ENCODE results near the gene STX2.

Gene STX2

GRCh38 chr12:130826151-130826801, 12.8 kb downstream of the STX2 start:
- Histone ChIP-seq H3K4me2 (ENCODE audit: low read length) (peak overlapping the region; percentile 7), H3K36me3 (ENCODE audit: insufficient read depth, low read length) (peaks cover 31% of the 10 kb centered on the region), H3K4me3 (ENCODE audit: low read length) (peak overlapping the region; percentile 31), H3K9ac (ENCODE audit: low read depth, low read length) (peak overlapping the region; percentile 54), H3K9me3 (replicated peaks; ENCODE audit: low read length) (no peaks in the 10 kb centered on the region), H3K27me3 (ENCODE audit: control insufficient read depth, insufficient read depth, low read length) (no peaks in the 10 kb centered on the region), H3K4me1 (ENCODE audit: control insufficient read depth, insufficient read depth, low read length) (peaks cover 31% of the 10 kb centered on the region)

GRCh38 chr12:130825771-130826150, 13.3 kb downstream of the STX2 start:
- H3K4me1 ChIP-seq (ENCODE audit: control insufficient read depth, insufficient read depth, low read length): peaks cover 31% of the 10 kb centered on the region
- H3K9me3 ChIP-seq (replicated peaks; ENCODE audit: low read length): no peaks in the 10 kb centered on the region
- peak overlapping the region; percentile 54 for H3K9ac ChIP-seq (ENCODE audit: low read depth, low read length)
- H3K27me3 ChIP-seq (ENCODE audit: control insufficient read depth, insufficient read depth, low read length): no peaks in the 10 kb centered on the region
- peak overlapping the region; percentile 31 for H3K4me3 ChIP-seq (ENCODE audit: low read length)
- H3K36me3 ChIP-seq (ENCODE audit: insufficient read depth, low read length): peaks cover 35% of the 10 kb centered on the region
- peak overlapping the region; percentile 7 for H3K4me2 ChIP-seq (ENCODE audit: low read length)

GRCh38 chr12:130819681-130820080, 19.4 kb downstream of the STX2 start:
- Histone ChIP-seq H3K4me1 (ENCODE audit: control insufficient read depth, insufficient read depth, low read length) (no peaks in the 10 kb centered on the region), H3K4me2 (ENCODE audit: low read length) (no peak overlapping the region), H3K9ac (ENCODE audit: low read depth, low read length) (no peak overlapping the region), H3K4me3 (ENCODE audit: low read length) (no peak overlapping the region), H3K9me3 (replicated peaks; ENCODE audit: low read length) (no peaks in the 10 kb centered on the region), H3K36me3 (ENCODE audit: insufficient read depth, low read length) (peaks cover 48% of the 10 kb centered on the region), H3K27me3 (ENCODE audit: control insufficient read depth, insufficient read depth, low read length) (no peaks in the 10 kb centered on the region)

- H3K4me1 ChIP-seq (ENCODE audit: control insufficient read depth, insufficient read depth, low read length): no peaks in the 10 kb centered on the region
- H3K4me3 ChIP-seq (ENCODE audit: low read length): no peak overlapping the region
- no peaks in the 10 kb centered on the region for H3K27me3 ChIP-seq (ENCODE audit: control insufficient read depth, insufficient read depth, low read length)
- peaks cover 48% of the 10 kb centered on the region for H3K36me3 ChIP-seq (ENCODE audit: insufficient read depth, low read length)
- H3K9me3 ChIP-seq (replicated peaks; ENCODE audit: low read length): no peaks in the 10 kb centered on the region
- no peak overlapping the region for H3K9ac ChIP-seq (ENCODE audit: low read depth, low read length)
- no peak overlapping the region for H3K4me2 ChIP-seq (ENCODE audit: low read length)
Measured at GRCh38 chr12:130818635-130819576, 20.1 kb downstream of the STX2 start.

- no peak overlapping the region for H3K4me2 ChIP-seq (ENCODE audit: low read length)
- no peaks in the 10 kb centered on the region for H3K27me3 ChIP-seq (ENCODE audit: control insufficient read depth, insufficient read depth, low read length)
- H3K4me3 ChIP-seq (ENCODE audit: low read length): no peak overlapping the region
- H3K4me1 ChIP-seq (ENCODE audit: control insufficient read depth, insufficient read depth, low read length): no peaks in the 10 kb centered on the region
- no peaks in the 10 kb centered on the region for H3K9me3 ChIP-seq (replicated peaks; ENCODE audit: low read length)
- H3K36me3 ChIP-seq (ENCODE audit: insufficient read depth, low read length): peaks cover 48% of the 10 kb centered on the region
- H3K9ac ChIP-seq (ENCODE audit: low read depth, low read length): no peak overlapping the region
Measured at GRCh38 chr12:130818272-130818634, 20.8 kb downstream of the STX2 start.

GRCh38 chr12:130817804-130818203, 21.2 kb downstream of the STX2 start:
- H3K36me3 ChIP-seq (ENCODE audit: insufficient read depth, low read length): peaks cover 47% of the 10 kb centered on the region
- no peak overlapping the region for H3K4me3 ChIP-seq (ENCODE audit: low read length)
- H3K27me3 ChIP-seq (ENCODE audit: control insufficient read depth, insufficient read depth, low read length): no peaks in the 10 kb centered on the region
- no peak overlapping the region for H3K9ac ChIP-seq (ENCODE audit: low read depth, low read length)
- H3K9me3 ChIP-seq (replicated peaks; ENCODE audit: low read length): no peaks in the 10 kb centered on the region
- no peak overlapping the region for H3K4me2 ChIP-seq (ENCODE audit: low read length)
- H3K4me1 ChIP-seq (ENCODE audit: control insufficient read depth, insufficient read depth, low read length): no peaks in the 10 kb centered on the region

GRCh38 chr12:130816097-130816496, 23.0 kb downstream of the STX2 start:
- H3K9me3 ChIP-seq (replicated peaks; ENCODE audit: low read length): no peaks in the 10 kb centered on the region
- no peak overlapping the region for H3K9ac ChIP-seq (ENCODE audit: low read depth, low read length)
- H3K4me2 ChIP-seq (ENCODE audit: low read length): no peak overlapping the region
- H3K36me3 ChIP-seq (ENCODE audit: insufficient read depth, low read length): peaks cover 45% of the 10 kb centered on the region
- H3K27me3 ChIP-seq (ENCODE audit: control insufficient read depth, insufficient read depth, low read length): no peaks in the 10 kb centered on the region
- no peaks in the 10 kb centered on the region for H3K4me1 ChIP-seq (ENCODE audit: control insufficient read depth, insufficient read depth, low read length)
- H3K4me3 ChIP-seq (ENCODE audit: low read length): no peak overlapping the region

- H3K27me3 ChIP-seq (ENCODE audit: control insufficient read depth, insufficient read depth, low read length): no peaks in the 10 kb centered on the region
- H3K9me3 ChIP-seq (replicated peaks; ENCODE audit: low read length): no peaks in the 10 kb centered on the region
- H3K36me3 ChIP-seq (ENCODE audit: insufficient read depth, low read length): peaks cover 50% of the 10 kb centered on the region
- H3K4me3 ChIP-seq (ENCODE audit: low read length): no peak overlapping the region
- no peak overlapping the region for H3K9ac ChIP-seq (ENCODE audit: low read depth, low read length)
- H3K4me2 ChIP-seq (ENCODE audit: low read length): no peak overlapping the region
- no peaks in the 10 kb centered on the region for H3K4me1 ChIP-seq (ENCODE audit: control insufficient read depth, insufficient read depth, low read length)
Measured at GRCh38 chr12:130815028-130815741, 23.9 kb downstream of the STX2 start.

- no peak overlapping the region for H3K9ac ChIP-seq (ENCODE audit: low read depth, low read length)
- H3K9me3 ChIP-seq (replicated peaks; ENCODE audit: low read length): no peaks in the 10 kb centered on the region
- H3K36me3 ChIP-seq (ENCODE audit: insufficient read depth, low read length): peaks cover 51% of the 10 kb centered on the region
- H3K27me3 ChIP-seq (ENCODE audit: control insufficient read depth, insufficient read depth, low read length): no peaks in the 10 kb centered on the region
- no peak overlapping the region for H3K4me3 ChIP-seq (ENCODE audit: low read length)
- no peak overlapping the region for H3K4me2 ChIP-seq (ENCODE audit: low read length)
- H3K4me1 ChIP-seq (ENCODE audit: control insufficient read depth, insufficient read depth, low read length): no peaks in the 10 kb centered on the region
Measured at GRCh38 chr12:130813949-130814348, 25.1 kb downstream of the STX2 start.

- Histone ChIP-seq H3K36me3 (ENCODE audit: insufficient read depth, low read length) (peaks cover 48% of the 10 kb centered on the region), H3K4me2 (ENCODE audit: low read length) (no peak overlapping the region), H3K4me1 (ENCODE audit: control insufficient read depth, insufficient read depth, low read length) (no peaks in the 10 kb centered on the region), H3K4me3 (ENCODE audit: low read length) (no peak overlapping the region), H3K9me3 (replicated peaks; ENCODE audit: low read length) (no peaks in the 10 kb centered on the region), H3K9ac (ENCODE audit: low read depth, low read length) (no peak overlapping the region), H3K27me3 (ENCODE audit: control insufficient read depth, insufficient read depth, low read length) (no peaks in the 10 kb centered on the region)
Measured at GRCh38 chr12:130813436-130813835, 25.6 kb downstream of the STX2 start.

GRCh38 chr12:130809791-130810190, 29.3 kb downstream of the STX2 start:
- Histone ChIP-seq H3K4me3 (ENCODE audit: low read length) (no peak overlapping the region), H3K9me3 (replicated peaks; ENCODE audit: low read length) (no peaks in the 10 kb centered on the region), H3K9ac (ENCODE audit: low read depth, low read length) (no peak overlapping the region), H3K27me3 (ENCODE audit: control insufficient read depth, insufficient read depth, low read length) (no peaks in the 10 kb centered on the region), H3K4me2 (ENCODE audit: low read length) (no peak overlapping the region), H3K4me1 (ENCODE audit: control insufficient read depth, insufficient read depth, low read length) (no peaks in the 10 kb centered on the region), H3K36me3 (ENCODE audit: insufficient read depth, low read length) (peaks cover 67% of the 10 kb centered on the region)
